Measurements from ENCODE around the gene PAPSS1.

PAPSS1 gene

DNA sequence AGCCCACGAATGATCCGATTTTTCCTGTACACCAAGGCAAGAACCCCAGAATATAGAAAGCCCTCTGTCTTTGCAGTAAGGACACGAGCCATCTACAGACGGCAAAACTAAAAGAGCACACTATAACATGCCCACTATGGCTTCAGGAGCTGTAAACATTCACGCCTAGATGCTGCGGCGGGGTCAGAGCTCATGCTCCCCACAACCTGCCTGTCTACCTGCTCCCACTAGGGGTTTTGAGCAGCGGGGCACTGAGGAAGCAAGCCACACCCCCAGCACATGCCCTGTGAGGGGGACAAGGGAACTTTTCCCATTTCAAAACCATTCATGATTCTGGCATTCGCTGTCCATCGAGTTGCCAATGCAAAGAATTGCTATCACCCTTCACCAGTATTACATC, 144.8 kb downstream of the PAPSS1 start:
- TF ChIP-seq, protein P1, sequence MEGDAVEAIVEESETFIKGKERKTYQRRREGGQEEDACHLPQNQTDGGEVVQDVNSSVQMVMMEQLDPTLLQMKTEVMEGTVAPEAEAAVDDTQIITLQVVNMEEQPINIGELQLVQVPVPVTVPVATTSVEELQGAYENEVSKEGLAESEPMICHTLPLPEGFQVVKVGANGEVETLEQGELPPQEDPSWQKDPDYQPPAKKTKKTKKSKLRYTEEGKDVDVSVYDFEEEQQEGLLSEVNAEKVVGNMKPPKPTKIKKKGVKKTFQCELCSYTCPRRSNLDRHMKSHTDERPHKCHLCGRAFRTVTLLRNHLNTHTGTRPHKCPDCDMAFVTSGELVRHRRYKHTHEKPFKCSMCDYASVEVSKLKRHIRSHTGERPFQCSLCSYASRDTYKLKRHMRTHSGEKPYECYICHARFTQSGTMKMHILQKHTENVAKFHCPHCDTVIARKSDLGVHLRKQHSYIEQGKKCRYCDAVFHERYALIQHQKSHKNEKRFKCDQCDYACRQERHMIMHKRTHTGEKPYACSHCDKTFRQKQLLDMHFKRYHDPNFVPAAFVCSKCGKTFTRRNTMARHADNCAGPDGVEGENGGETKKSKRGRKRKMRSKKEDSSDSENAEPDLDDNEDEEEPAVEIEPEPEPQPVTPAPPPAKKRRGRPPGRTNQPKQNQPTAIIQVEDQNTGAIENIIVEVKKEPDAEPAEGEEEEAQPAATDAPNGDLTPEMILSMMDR (IDR thresholded peaks at IDR 0.05; ENCODE audit: insufficient read depth, low read depth, low read length, missing control alignments), result no peak
- DNase-seq (ENCODE audit: low read depth), result no peak

DNA sequence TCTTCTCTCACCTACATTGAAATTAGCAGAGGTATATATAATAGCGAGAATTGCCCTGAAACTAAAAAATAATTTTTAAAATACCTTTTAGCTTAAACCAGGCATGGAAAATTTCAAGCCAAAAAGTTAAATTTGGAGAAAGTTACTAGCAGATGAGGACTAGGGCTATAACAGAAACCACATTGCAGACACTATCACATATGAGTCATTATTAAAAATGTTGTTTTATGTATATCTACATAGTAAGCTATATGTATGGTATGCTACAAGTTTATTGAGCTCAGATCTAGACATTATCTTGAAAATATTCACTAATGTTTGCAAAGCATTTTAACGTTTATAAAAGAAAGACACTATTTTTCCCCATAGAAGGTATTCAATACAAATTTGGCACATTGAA, 147.8 kb downstream of the PAPSS1 start:
- no peak overlapping the region for H3K4me3 ChIP-seq (ENCODE audit: low read depth, low read length)
- TF ChIP-seq, protein P1 (IDR thresholded peaks at IDR 0.05; ENCODE audit: insufficient read depth, low read depth, low read length, missing control alignments), result no peak
- DNase-seq (ENCODE audit: low read depth), result no peak

More for the DNA sequence above, 144.8 kb downstream of the PAPSS1 start:
- H3K4me3 ChIP-seq (ENCODE audit: low read depth, low read length), result no peak overlapping the region

DNA sequence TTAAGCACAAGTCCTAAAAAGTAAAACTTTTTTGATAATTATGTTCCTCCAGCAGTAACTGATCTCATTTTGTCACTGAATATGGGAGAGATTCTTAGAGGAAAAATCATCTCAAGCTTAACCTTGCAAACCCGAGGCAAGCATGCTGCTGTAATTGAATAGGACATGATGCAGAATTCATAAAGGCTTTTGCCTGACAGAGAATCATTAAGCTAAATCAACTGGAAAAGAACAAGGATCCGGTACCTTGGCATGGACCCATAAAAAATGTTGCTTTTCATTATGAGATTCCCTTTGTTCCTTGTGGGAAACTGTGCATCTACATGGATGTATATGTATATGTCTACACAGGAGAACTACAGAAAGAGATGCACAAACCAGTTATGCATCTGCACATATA, 149.1 kb downstream of the PAPSS1 start:
- TF ChIP-seq, protein P1 (IDR thresholded peaks at IDR 0.05; ENCODE audit: insufficient read depth, low read depth, low read length, missing control alignments), result no peak
- no peak for DNase-seq (ENCODE audit: low read depth)
- no peak overlapping the region for H3K4me3 ChIP-seq (ENCODE audit: low read depth, low read length)

DNA sequence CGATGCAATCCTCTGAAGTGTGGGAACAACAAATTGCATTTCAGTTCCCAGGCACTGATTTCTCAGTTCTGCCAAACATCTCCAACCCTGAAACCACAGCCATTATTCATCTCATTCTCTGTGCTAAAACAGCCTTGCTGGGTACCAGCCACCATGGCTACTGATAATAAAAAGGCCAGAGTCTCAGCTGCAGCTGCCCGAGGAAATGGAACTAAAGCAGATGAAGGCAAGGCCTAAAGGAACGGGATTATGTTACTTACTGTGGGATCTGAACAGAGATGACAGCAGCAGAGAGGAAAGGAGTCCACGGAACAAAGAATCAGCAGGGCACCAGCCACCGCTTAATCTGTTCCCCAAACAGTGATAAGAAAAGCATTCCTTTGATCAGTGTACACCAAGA, 155.7 kb downstream of the PAPSS1 start:
- no peak overlapping the region for H3K4me3 ChIP-seq (ENCODE audit: low read depth, low read length)
- TF ChIP-seq, protein P1 (IDR thresholded peaks at IDR 0.05; ENCODE audit: insufficient read depth, low read depth, low read length, missing control alignments), result no peak
- DNase-seq (ENCODE audit: low read depth), result no peak
